Upper lobe of left lung (tissue), 6 donors: ENCODE results near the gene FSTL5. TPM values are rescaled to one million over a fixed set of nuclear protein-coding genes. Genes with fewer than 3 reads are reported as not detected.

Source experiments
- ATAC-seq, 2 donors: fragments of 200-7000 bp; cut with Tn5 transposase; one replicate each; pipeline ENCODE4 v1.9.1; 2022; ENCODE audit warnings: mild to moderate bottlenecking in 2 of 2, moderate library complexity in 2 of 2; ENCODE audit not compliant: low FRiP score in 2 of 2
- DNase-seq, 2 donors: peaks; one replicate each; pipeline ENCODE4 v3.0.0-alpha.2; 2019 to 2020
- H3K27ac ChIP-seq, 4 donors: fragments of 200-600 bp; sonication (generic); one replicate each; pipeline ENCODE4 v1.5.1; 2016 to 2019
- H3K27me3 ChIP-seq, 4 donors: fragments of 200-600 bp; sonication (generic); one replicate each; pipeline ENCODE4 v1.5.1; 2017 to 2019
- H3K36me3 ChIP-seq, 4 donors: fragments of 200-600 bp; sonication (generic); one replicate each; pipeline ENCODE4 v1.5.1; 2016 to 2019
- H3K4me1 ChIP-seq, 4 donors: fragments of 200-600 bp; sonication (generic); one replicate each; pipeline ENCODE4 v1.5.1; 2018 to 2019
- H3K4me3 ChIP-seq, 4 donors: fragments of 200-600 bp; sonication (generic); one replicate each; pipeline ENCODE4 v1.5.1; 2017 to 2019; ENCODE audit warnings: mild to moderate bottlenecking in 2 of 4, moderate library complexity in 1 of 4
- H3K9me3 ChIP-seq, 4 donors: fragments of 200-600 bp; sonication (generic); one replicate each; pipeline ENCODE4 v1.5.1; 2018 to 2019
- CTCF ChIP-seq, 6 experiments: fragments of 450-650 bp in 4 of 6; fragments of 200-600 bp in 2 of 6; sonication (generic) in 2 of 6; IDR thresholded peaks; one replicate each; pipeline ENCODE4 v1.5.1; 2016 to 2019; ENCODE audit warnings: antibody characterized with exemption in 6 of 6
- EP300 ChIP-seq, 4 donors: sonication (generic); formaldehyde crosslinking; IDR thresholded peaks; one replicate each; pipeline ENCODE4 v1.5.1; 2017; ENCODE audit warnings: antibody characterized with exemption in 4 of 4, control low read depth in 2 of 4
- POLR2A ChIP-seq, 4 donors: fragments of 450-650 bp; IDR thresholded peaks; one replicate each; pipeline ENCODE4 v1.5.1; 2016 to 2017; ENCODE audit warnings: antibody characterized with exemption in 4 of 4, mild to moderate bottlenecking in 2 of 4
- POLR2AphosphoS5 ChIP-seq, 2 donors: sonication (generic); formaldehyde crosslinking; IDR thresholded peaks; one replicate each; pipeline ENCODE4 v1.5.1; 2017; ENCODE audit warnings: antibody characterized with exemption in 2 of 2
- WGBS, 2 donors: methylation state at CpG; one replicate each; pipeline ENCODE4 v1.1.5; 2017 to 2018; 5-methylcytosine and 5-hydroxymethylcytosine counted together
- total RNA-seq, 6 donors: library from RNA; depleted of rRNA in 4 of 6; stranded (reverse); fragments of >200 nt in 4 of 6; gene quantifications; one replicate each; pipeline versions ENCODE4 v1.1.0 to v1.2.1, GENCODE V29; 2016 to 2021
- donor health status: DM: no; HTN: no; CAD: no; lungs with moderate emphysema.
- donor health status: DM: no; HTN: yes; CAD: no; lungs with severe emphysema.

The FSTL5 gene
- total RNA-seq, 6 donors from 2014 or later, result not detected

- ATAC-seq, result peak in 1 of 2 donors; percentile 87
Measured at GRCh38 chr4:161581262-161582230, 582.3 kb downstream of the FSTL5 start.

GRCh38 chr4:161577579-161578301 lies 586.1 kb downstream of the FSTL5 start:
- Histone ChIP-seq H3K4me3 (no peak overlapping the region), H3K27me3 (no peaks in the 10 kb centered on the region), H3K36me3 (no peaks in the 10 kb centered on the region), H3K4me1 (no peaks in the 10 kb centered on the region), H3K9me3 (no peaks in the 10 kb centered on the region), H3K27ac (no peak overlapping the region)
- DNase-seq (no peak), ATAC-seq (no peak)
- 60 to 63% methylated on average over 6 of the region's 6 CpGs for WGBS, 2 donors
- no peak for TF ChIP-seq POLR2A (IDR thresholded peaks at IDR 0.05)
- TF ChIP-seq POLR2AphosphoS5 (IDR thresholded peaks at IDR 0.05), result no peak
- TF ChIP-seq EP300 (IDR thresholded peaks at IDR 0.05), result no peak
- TF ChIP-seq CTCF (IDR thresholded peaks at IDR 0.05), result no peak

More at GRCh38 chr4:161581262-161582230, 582.3 kb downstream of the FSTL5 start:
- H3K27ac ChIP-seq, result no peak overlapping the region
- no peak for TF ChIP-seq POLR2A (IDR thresholded peaks at IDR 0.05)
- no peak for TF ChIP-seq EP300 (IDR thresholded peaks at IDR 0.05)
- no peak for TF ChIP-seq CTCF (IDR thresholded peaks at IDR 0.05)
- no peak for TF ChIP-seq POLR2AphosphoS5 (IDR thresholded peaks at IDR 0.05)
- no peak for DNase-seq
- H3K4me3 ChIP-seq, result no peak overlapping the region
- WGBS, 2 donors, result 61 to 72% methylated on average over 7 of the region's 7 CpGs
- H3K9me3 ChIP-seq, result no peaks in the 10 kb centered on the region
- H3K4me1 ChIP-seq, result no peaks in the 10 kb centered on the region
- H3K27me3 ChIP-seq, result no peaks in the 10 kb centered on the region
- H3K36me3 ChIP-seq, result no peaks in the 10 kb centered on the region

- Histone ChIP-seq H3K9me3 (no peaks in the 10 kb centered on the region), H3K4me1 (no peaks in the 10 kb centered on the region), H3K36me3 (no peaks in the 10 kb centered on the region), H3K27me3 (no peaks in the 10 kb centered on the region), H3K4me3 (no peak overlapping the region), H3K27ac (no peak overlapping the region)
- 61 to 70% methylated on average over 2 of the region's 2 CpGs for WGBS, 2 donors
- ATAC-seq, result no peak
- no peak for TF ChIP-seq POLR2AphosphoS5 (IDR thresholded peaks at IDR 0.05)
- no peak for TF ChIP-seq EP300 (IDR thresholded peaks at IDR 0.05)
- TF ChIP-seq POLR2A (IDR thresholded peaks at IDR 0.05), result no peak
- TF ChIP-seq CTCF (IDR thresholded peaks at IDR 0.05), result no peak
- no peak for DNase-seq
Measured at GRCh38 chr4:161573836-161574235, 590.0 kb downstream of the FSTL5 start.

GRCh38 chr4:161564230-161564834 lies 599.5 kb downstream of the FSTL5 start:
- WGBS, 2 donors, result 98 to 100% methylated on average over 1 of the region's 1 CpG
- H3K36me3 ChIP-seq, result no peaks in the 10 kb centered on the region
- no peaks in the 10 kb centered on the region for H3K4me1 ChIP-seq
- H3K27me3 ChIP-seq, result no peaks in the 10 kb centered on the region
- TF ChIP-seq POLR2A (IDR thresholded peaks at IDR 0.05) (no peak), CTCF (IDR thresholded peaks at IDR 0.05) (no peak), EP300 (IDR thresholded peaks at IDR 0.05) (no peak), POLR2AphosphoS5 (IDR thresholded peaks at IDR 0.05) (no peak)
- H3K9me3 ChIP-seq, result no peaks in the 10 kb centered on the region
- H3K4me3 ChIP-seq, result no peak overlapping the region
- DNase-seq (no peak), ATAC-seq (no peak)
- no peak overlapping the region for H3K27ac ChIP-seq
